A549 (cell line): Measurements from ENCODE around the gene USP49. TPM values are rescaled to one million over a fixed set of nuclear protein-coding genes. Genes with fewer than 3 reads are reported as not detected.

Experiments used
- ATAC-seq, 2 experiments: fragments of 200-7000 bp in 1 of 2; fragments of >200 bp in 1 of 2; cut with Nextera tagmentation in 1 of 2; cut with Tn5 transposase in 1 of 2; 3 replicates each; pipeline versions ENCODE4 v1.8.0 to v1.9.1; 2018 to 2020; ENCODE audit warnings: mild to moderate bottlenecking in 1 of 2, moderate library complexity in 1 of 2
- CTCF ChIA-PET: fragments of 300-600 bp; sonication (Branson Sonifier 250); formaldehyde crosslinking; extraction: SDS; loops from one replicate; lab custom pipeline; 2021; ENCODE audit warnings: antibody characterized with exemption, inconsistent platforms; lab: Yijun Ruan, JAX
- POLR2A ChIA-PET: fragments of 350-600 bp; formaldehyde crosslinking; extraction: SDS; loops from one replicate; lab custom pipeline; 2021; ENCODE audit warnings: antibody characterized with exemption, inconsistent platforms; lab: Yijun Ruan, JAX
- DNase-seq, 2 experiments: peaks; one replicate each; pipeline versions ENCODE4 v3.0.0 to v3.0.0-alpha.2; 2011 to 2016; ENCODE audit warnings: low read depth in 1 of 2, low spot score in 1 of 2
- FAIRE-seq: peaks from 2 replicates; lab custom pipeline; 2011; peaks lifted over from hg19 to GRCh38; lab: Jason Lieb, UNC
- H3K27ac ChIP-seq, 2 experiments: fragments of >200 bp; sonication (Bioruptor Twin); formaldehyde crosslinking; 3 replicates each; pipeline ENCODE4 v1.5.1; 2016 to 2017
- H3K4me1 ChIP-seq: fragments of >200 bp; sonication (Bioruptor Twin); formaldehyde crosslinking; 3 replicates; pipeline ENCODE4 v1.6.1; 2016
- H3K4me2 ChIP-seq: fragments of >200 bp; sonication (Bioruptor Twin); formaldehyde crosslinking; 3 replicates; pipeline ENCODE4 v1.6.1; 2016
- H3K4me3 ChIP-seq: fragments of >200 bp; sonication (Bioruptor Twin); formaldehyde crosslinking; 3 replicates; pipeline ENCODE4 v1.5.1; 2016
- H3K9me3 ChIP-seq: fragments of >200 bp; sonication (Bioruptor Twin); formaldehyde crosslinking; 3 replicates; pipeline ENCODE4 v1.6.1; 2016
- CBX2 ChIP-seq: fragments of 200-600 bp; sonication (generic); IDR thresholded peaks from 2 replicates; pipeline ENCODE4 v1.6.1; 2016; ENCODE audit warnings: low read depth, mild to moderate bottlenecking, borderline replicate concordance
- CBX8 ChIP-seq: fragments of 200-600 bp; sonication (generic); IDR thresholded peaks from 2 replicates; pipeline ENCODE4 v1.6.1; 2016
- CHD2 ChIP-seq: fragments of 150-350 bp; IDR thresholded peaks from 2 replicates; pipeline ENCODE4 v1.6.1; 2014; ENCODE audit warnings: low read length; ENCODE audit not compliant: partially characterized antibody
- CHD4 ChIP-seq: fragments of 200-600 bp; sonication (generic); IDR thresholded peaks from 2 replicates; pipeline ENCODE4 v1.6.1; 2016; ENCODE audit warnings: antibody characterized with exemption, mild to moderate bottlenecking, borderline replicate concordance
- EHF ChIP-seq: fragments of 250-450 bp; sonication (Bioruptor Pico); IDR thresholded peaks from 2 replicates; pipeline ENCODE4 v1.5.0; 2020; ENCODE audit warnings: mild to moderate bottlenecking
- EHMT2 ChIP-seq: fragments of 200-600 bp; sonication (generic); IDR thresholded peaks from 2 replicates; pipeline ENCODE4 v1.6.1; 2016; ENCODE audit warnings: antibody characterized with exemption, low read depth, mild to moderate bottlenecking, moderate library complexity
- EP300 ChIP-seq, 2 experiments: fragments of >200 bp; sonication (Bioruptor Twin); formaldehyde crosslinking; IDR thresholded peaks; 2 replicates in 1 of 2; 3 replicates in 1 of 2; pipeline ENCODE4 v1.6.1; 2016 to 2017
- ESRRA ChIP-seq: fragments of 150-350 bp; IDR thresholded peaks from 2 replicates; pipeline ENCODE4 v1.6.1; 2014; ENCODE audit warnings: mild to moderate bottlenecking, low read length, borderline replicate concordance
- FOXS1 ChIP-seq: fragments of 250-450 bp; sonication (Bioruptor Pico); IDR thresholded peaks from 2 replicates; pipeline ENCODE4 v1.5.0; 2020; ENCODE audit warnings: mild to moderate bottlenecking, moderate library complexity
- GATA3 ChIP-seq: IDR thresholded peaks from 2 replicates; pipeline ENCODE4 v1.6.1; 2012; ENCODE audit warnings: borderline replicate concordance
- HEYL ChIP-seq: fragments of 250-450 bp; sonication (Bioruptor Pico); IDR thresholded peaks from 2 replicates; pipeline ENCODE4 v1.8.0; 2021; ENCODE audit warnings: mild to moderate bottlenecking, moderate library complexity
- HOXA7 ChIP-seq: fragments of 250-450 bp; sonication (Bioruptor Pico); IDR thresholded peaks from 2 replicates; pipeline ENCODE4 v1.5.0; 2020; ENCODE audit warnings: mild to moderate bottlenecking, moderate library complexity
- HOXB5 ChIP-seq: fragments of 250-450 bp; sonication (Bioruptor Pico); IDR thresholded peaks from 2 replicates; pipeline ENCODE4 v1.5.0; 2020; ENCODE audit warnings: mild to moderate bottlenecking, moderate library complexity
- JUN ChIP-seq, 2 experiments: fragments of >200 bp; sonication (Bioruptor Twin); formaldehyde crosslinking; IDR thresholded peaks; 2 replicates in 1 of 2; 3 replicates in 1 of 2; pipeline ENCODE4 v1.6.1; 2016 to 2017
- JUNB ChIP-seq: fragments of >200 bp; sonication (Bioruptor Twin); formaldehyde crosslinking; IDR thresholded peaks from 2 replicates; pipeline ENCODE4 v1.6.1; 2016
- KDM1A ChIP-seq: fragments of 200-600 bp; sonication (generic); IDR thresholded peaks from 2 replicates; pipeline ENCODE4 v1.6.1; 2016; ENCODE audit warnings: low read depth, mild to moderate bottlenecking
- MAFK ChIP-seq: fragments of 450-650 bp; IDR thresholded peaks from 2 replicates; pipeline ENCODE4 v1.6.1; 2014; ENCODE audit not compliant: partially characterized antibody
- MYC ChIP-seq: IDR thresholded peaks from 2 replicates; pipeline ENCODE4 v1.6.1; 2012; ENCODE audit warnings: mild to moderate bottlenecking, inconsistent platforms, low read length, improper control_type of control experiment, borderline replicate concordance
- PHF8 ChIP-seq: fragments of 200-600 bp; sonication (generic); IDR thresholded peaks from 2 replicates; pipeline ENCODE4 v1.6.1; 2016; ENCODE audit warnings: low read depth, mild to moderate bottlenecking, antibody characterized with exemption, moderate library complexity, borderline replicate concordance
- POLR2A ChIP-seq: IDR thresholded peaks from 2 replicates; pipeline ENCODE4 v1.6.1; 2012; ENCODE audit warnings: mild to moderate bottlenecking, low read length
- POLR2AphosphoS2 ChIP-seq: conservative IDR thresholded peaks from 2 replicates; pipeline ENCODE4 v1.6.1; 2012; ENCODE audit warnings: low read length, improper control_type of control experiment, inconsistent platforms
- RARB ChIP-seq: fragments of 250-450 bp; sonication (Bioruptor Pico); IDR thresholded peaks from 2 replicates; pipeline ENCODE4 v1.8.0; 2021; ENCODE audit warnings: mild to moderate bottlenecking, moderate library complexity
- RFX5 ChIP-seq: fragments of 450-650 bp; IDR thresholded peaks from 2 replicates; pipeline ENCODE4 v1.7.1; 2014; ENCODE audit warnings: antibody characterized with exemption, mild to moderate bottlenecking, moderate library complexity
- SMC3 ChIP-seq: fragments of >200 bp; sonication (Bioruptor Twin); formaldehyde crosslinking; IDR thresholded peaks from 3 replicates; pipeline ENCODE4 v1.6.1; 2018; ENCODE audit warnings: inconsistent platforms
- TP53 ChIP-seq: fragments of 250-450 bp; sonication (Bioruptor Pico); IDR thresholded peaks from 2 replicates; pipeline ENCODE4 v1.5.0; 2021; ENCODE audit warnings: mild to moderate bottlenecking, moderate library complexity
- ZFP36 ChIP-seq: fragments of 450-650 bp; IDR thresholded peaks from 2 replicates; pipeline ENCODE4 v1.6.1; 2014; ENCODE audit warnings: borderline replicate concordance; ENCODE audit not compliant: partially characterized antibody
- ZNF302 ChIP-seq: fragments of 250-450 bp; sonication (Bioruptor Pico); IDR thresholded peaks from 2 replicates; pipeline ENCODE4 v1.9.0; 2021; ENCODE audit warnings: inconsistent platforms, mild to moderate bottlenecking, moderate library complexity
- ZSCAN20 ChIP-seq: fragments of 250-450 bp; sonication (Bioruptor Pico); IDR thresholded peaks from 2 replicates; pipeline ENCODE4 v1.8.0; 2022; ENCODE audit warnings: mild to moderate bottlenecking, moderate library complexity
- WGBS: methylation state at CpG from one replicate; pipeline ENCODE4 v1.1.6; 2017; ENCODE audit errors: missing lambda C conversion rate; 5-methylcytosine and 5-hydroxymethylcytosine counted together
- polyA plus RNA-seq, 4 experiments: library from polyadenylated mRNA; depleted of rRNA in 3 of 4; stranded (reverse); fragments of >200 nt; fragmentation: RNase III in 1 of 4; extraction: RNeasy Plus Mini Kit Qiagen cat#74134 plus additional on column Dnase treatment in 1 of 4; gene quantifications; 2 replicates in 3 of 4; 3 replicates in 1 of 4; pipeline ENCODE4 v1.2.3, GENCODE V29; 2011 to 2017
- TF ChIP-seq, protein P1 (sequence below): fragments of 250-450 bp; sonication (Bioruptor Pico); IDR thresholded peaks from 2 replicates; pipeline ENCODE4 v1.5.0; 2021; ENCODE audit warnings: mild to moderate bottlenecking, moderate library complexity, borderline replicate concordance
- TF ChIP-seq, protein P2 (sequence below): fragments of >200 bp; sonication (Bioruptor Twin); formaldehyde crosslinking; IDR thresholded peaks from 2 replicates; pipeline ENCODE4 v1.6.1; 2016
- TF ChIP-seq, protein P3 (sequence below): fragments of 200-600 bp; sonication (generic); IDR thresholded peaks from 2 replicates; pipeline ENCODE4 v1.6.1; 2016; ENCODE audit warnings: antibody characterized with exemption, mild to moderate bottlenecking, moderate library complexity

Gene USP49
- polyA plus RNA-seq, 2 of the 4 experiments (the other 2 are of a cell fraction) = 2.9 to 4.3 TPM

DNA sequence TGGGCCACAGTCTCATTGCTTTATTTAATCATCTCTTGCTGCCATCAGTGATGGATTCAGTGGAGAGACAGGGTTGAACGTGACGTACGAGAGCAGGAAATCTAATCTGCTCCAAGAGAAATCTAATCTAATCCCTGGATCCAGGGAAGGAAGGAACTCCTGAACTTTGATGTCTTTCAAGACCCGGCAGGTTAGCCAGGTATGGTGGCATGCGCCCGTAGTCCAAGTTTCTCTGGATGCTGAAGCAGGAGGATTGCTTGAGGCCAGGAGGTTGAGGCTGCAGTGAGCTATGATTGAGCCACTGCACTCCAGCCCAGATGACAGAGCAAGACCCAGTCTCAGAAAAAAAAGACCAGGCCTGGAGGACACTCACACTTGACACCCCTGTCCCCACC lies 136.5 kb downstream of the USP49 start (continued):
- TF ChIP-seq, protein P1, sequence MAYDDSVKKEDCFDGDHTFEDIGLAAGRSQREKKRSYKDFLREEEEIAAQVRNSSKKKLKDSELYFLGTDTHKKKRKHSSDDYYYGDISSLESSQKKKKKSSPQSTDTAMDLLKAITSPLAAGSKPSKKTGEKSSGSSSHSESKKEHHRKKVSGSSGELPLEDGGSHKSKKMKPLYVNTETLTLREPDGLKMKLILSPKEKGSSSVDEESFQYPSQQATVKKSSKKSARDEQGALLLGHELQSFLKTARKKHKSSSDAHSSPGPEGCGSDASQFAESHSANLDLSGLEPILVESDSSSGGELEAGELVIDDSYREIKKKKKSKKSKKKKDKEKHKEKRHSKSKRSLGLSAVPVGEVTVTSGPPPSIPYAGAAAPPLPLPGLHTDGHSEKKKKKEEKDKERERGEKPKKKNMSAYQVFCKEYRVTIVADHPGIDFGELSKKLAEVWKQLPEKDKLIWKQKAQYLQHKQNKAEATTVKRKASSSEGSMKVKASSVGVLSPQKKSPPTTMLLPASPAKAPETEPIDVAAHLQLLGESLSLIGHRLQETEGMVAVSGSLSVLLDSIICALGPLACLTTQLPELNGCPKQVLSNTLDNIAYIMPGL (CRISPR knock-in tag) = no peak

DNA sequence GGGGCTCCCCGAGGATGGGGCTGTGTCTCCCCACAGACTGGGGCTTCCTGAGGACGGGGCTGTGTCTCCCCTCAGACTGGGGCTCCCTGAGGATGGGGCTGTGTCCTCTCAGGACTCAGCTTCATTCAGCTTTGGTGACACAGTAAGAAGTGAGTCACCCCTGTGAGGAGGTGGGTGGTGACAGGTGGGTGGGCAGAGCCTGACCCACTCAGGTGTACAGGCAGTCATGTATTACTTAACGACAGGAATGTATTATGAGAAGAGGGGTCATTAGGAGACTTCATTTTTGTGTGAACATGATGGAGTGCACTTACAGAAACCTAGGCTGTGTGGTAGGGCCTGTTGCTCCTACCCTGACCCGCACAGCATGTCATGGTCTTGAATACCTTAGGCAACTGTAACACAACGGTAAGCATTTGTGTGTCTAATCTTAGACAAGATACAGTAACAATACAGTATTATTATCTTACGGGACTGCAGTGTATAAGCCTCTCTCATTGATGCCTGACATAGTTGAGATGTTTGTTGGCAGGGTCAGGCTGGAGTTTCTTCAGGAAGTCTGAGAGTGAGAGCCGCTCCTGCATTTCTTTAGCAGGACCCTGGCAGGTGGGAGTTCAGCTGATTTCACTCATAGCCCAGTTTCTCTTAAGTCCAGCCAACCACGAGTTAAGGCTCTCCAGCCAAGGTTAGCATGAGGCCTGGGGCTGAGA lies 137.1 kb downstream of the USP49 start:
- ChIA-PET POLR2A (no interaction called here), CTCF (interaction anchor here (0.6 to 1.2 kb wide), 2 partner anchors 13 to 391 kb away, joined by 3 to 4 read pairs; no protein-coding TSS in a partner anchor)
- no peaks in the 10 kb centered on the region for H3K4me1 ChIP-seq
- WGBS = 67% methylated on average over 4 of the region's 8 CpGs
- H3K27ac ChIP-seq = no peak overlapping the region
- TF ChIP-seq, protein P2, sequence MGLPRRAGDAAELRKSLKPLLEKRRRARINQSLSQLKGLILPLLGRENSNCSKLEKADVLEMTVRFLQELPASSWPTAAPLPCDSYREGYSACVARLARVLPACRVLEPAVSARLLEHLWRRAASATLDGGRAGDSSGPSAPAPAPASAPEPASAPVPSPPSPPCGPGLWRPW = no peak
- TF ChIP-seq ZSCAN20 (CRISPR knock-in tag) (no peak), EHMT2 (no peak), ZFP36 (no peak), MAFK (no peak), KDM1A (no peak), EHF (CRISPR knock-in tag) (no peak), ZNF302 (CRISPR knock-in tag) (no peak), GATA3 (no peak), POLR2A (no peak), SMC3 (no peak), POLR2AphosphoS2 (no peak), MYC (no peak), PHF8 (no peak), HEYL (CRISPR knock-in tag) (no peak)
- no peak overlapping the region for H3K4me2 ChIP-seq
- H3K9me3 ChIP-seq = no peaks in the 10 kb centered on the region
- FAIRE-seq (no peak), ATAC-seq (no peak), DNase-seq (no peak)
- H3K4me3 ChIP-seq = no peak overlapping the region

DNA sequence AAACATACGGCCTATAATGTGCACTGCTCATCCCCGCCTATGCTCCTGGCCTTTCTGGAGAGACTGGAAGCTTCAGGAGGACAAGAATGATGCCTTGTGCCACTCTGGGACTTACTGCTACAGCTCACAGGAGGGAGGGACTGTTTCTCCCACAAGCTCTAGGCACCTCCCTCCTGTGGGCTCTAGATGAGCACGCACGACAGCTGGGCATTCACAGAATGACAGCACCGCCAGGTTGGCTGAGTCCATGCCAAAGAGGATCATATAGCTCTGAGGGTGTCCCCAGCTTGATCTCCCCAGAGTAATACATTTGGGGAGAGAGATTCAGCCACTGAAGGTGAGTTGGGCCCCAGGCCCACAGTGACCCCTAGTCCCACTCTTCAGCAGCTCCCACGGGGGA lies 137.9 kb downstream of the USP49 start:
- no peak for ATAC-seq
- Histone ChIP-seq H3K4me1 (no peaks in the 10 kb centered on the region), H3K9me3 (no peaks in the 10 kb centered on the region), H3K4me3 (no peak overlapping the region), H3K27ac (no peak overlapping the region), H3K4me2 (no peak overlapping the region)
- 90% methylated on average over 2 of the region's 6 CpGs for WGBS
- no peak for DNase-seq
- FAIRE-seq = no peak
- ChIA-PET CTCF (interaction anchor here (0.6 to 1.2 kb wide), 4 partner anchors 9 to 390 kb away, joined by 3 to 4 read pairs (median 4); no protein-coding TSS in a partner anchor), POLR2A (no interaction called here)
- TF ChIP-seq JUNB (no peak), RFX5 (no peak), CHD4 (no peak), TP53 (no peak), CBX2 (no peak), CHD2 (no peak), HEYL (CRISPR knock-in tag) (no peak), ZFP36 (no peak), FOXS1 (CRISPR knock-in tag) (no peak), EP300 (IDR thresholded peaks at IDR 0.05) (no peak), JUN (IDR thresholded peaks at IDR 0.05) (no peak), CBX8 (no peak), HOXA7 (CRISPR knock-in tag) (no peak), HOXB5 (CRISPR knock-in tag) (no peak), ESRRA (no peak), RARB (no peak)
- TF ChIP-seq, protein P3, sequence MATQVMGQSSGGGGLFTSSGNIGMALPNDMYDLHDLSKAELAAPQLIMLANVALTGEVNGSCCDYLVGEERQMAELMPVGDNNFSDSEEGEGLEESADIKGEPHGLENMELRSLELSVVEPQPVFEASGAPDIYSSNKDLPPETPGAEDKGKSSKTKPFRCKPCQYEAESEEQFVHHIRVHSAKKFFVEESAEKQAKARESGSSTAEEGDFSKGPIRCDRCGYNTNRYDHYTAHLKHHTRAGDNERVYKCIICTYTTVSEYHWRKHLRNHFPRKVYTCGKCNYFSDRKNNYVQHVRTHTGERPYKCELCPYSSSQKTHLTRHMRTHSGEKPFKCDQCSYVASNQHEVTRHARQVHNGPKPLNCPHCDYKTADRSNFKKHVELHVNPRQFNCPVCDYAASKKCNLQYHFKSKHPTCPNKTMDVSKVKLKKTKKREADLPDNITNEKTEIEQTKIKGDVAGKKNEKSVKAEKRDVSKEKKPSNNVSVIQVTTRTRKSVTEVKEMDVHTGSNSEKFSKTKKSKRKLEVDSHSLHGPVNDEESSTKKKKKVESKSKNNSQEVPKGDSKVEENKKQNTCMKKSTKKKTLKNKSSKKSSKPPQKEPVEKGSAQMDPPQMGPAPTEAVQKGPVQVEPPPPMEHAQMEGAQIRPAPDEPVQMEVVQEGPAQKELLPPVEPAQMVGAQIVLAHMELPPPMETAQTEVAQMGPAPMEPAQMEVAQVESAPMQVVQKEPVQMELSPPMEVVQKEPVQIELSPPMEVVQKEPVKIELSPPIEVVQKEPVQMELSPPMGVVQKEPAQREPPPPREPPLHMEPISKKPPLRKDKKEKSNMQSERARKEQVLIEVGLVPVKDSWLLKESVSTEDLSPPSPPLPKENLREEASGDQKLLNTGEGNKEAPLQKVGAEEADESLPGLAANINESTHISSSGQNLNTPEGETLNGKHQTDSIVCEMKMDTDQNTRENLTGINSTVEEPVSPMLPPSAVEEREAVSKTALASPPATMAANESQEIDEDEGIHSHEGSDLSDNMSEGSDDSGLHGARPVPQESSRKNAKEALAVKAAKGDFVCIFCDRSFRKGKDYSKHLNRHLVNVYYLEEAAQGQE = no peak
- TF ChIP-seq, protein P2 = no peak
